ENCODE measurements around the gene ATG13. TPM values are rescaled to one million over a fixed set of nuclear protein-coding genes. Genes with fewer than 3 reads are reported as not detected.

The ATG13 gene
- total and polyA plus RNA-seq, 12 donors: 31.0 to 177 (median 88.8) TPM

GRCh38 chr11:46628961-46629360 is 11.6 kb downstream of the ATG13 start:
- Histone ChIP-seq H3K9me3 (replicated peaks in 1 of 3) (no peaks in the 10 kb centered on the region), H3K4me3 (no peak overlapping the region), H3K36me3 (replicated peaks in 1 of 2) (peaks cover 0 to 43% of the 10 kb centered on the region in 2 donors), H3K4me1 (replicated peaks in 1 of 2) (no peaks in the 10 kb centered on the region), H3K27me3 (no peaks in the 10 kb centered on the region), H3K27ac (no peak overlapping the region)
- DNase-seq: peak in 1 of 7 donors; percentile 40
- intact Hi-C loops (cut with DNase I): no loop called here
- WGBS, 4 donors: 85 to 95% (median 90%) methylated on average over 6 of the region's 6 CpGs
- no peak for TF ChIP-seq POLR2A (IDR thresholded peaks at IDR 0.05)
- no peak for TF ChIP-seq CTCF (IDR thresholded peaks at IDR 0.05)

GRCh38 chr11:46630237-46630636 is 12.9 kb downstream of the ATG13 start:
- no peak overlapping the region for H3K4me3 ChIP-seq
- H3K36me3 ChIP-seq (replicated peaks in 1 of 2): peaks cover 0 to 37% of the 10 kb centered on the region in 2 donors
- no peak for TF ChIP-seq POLR2A (IDR thresholded peaks at IDR 0.05)
- TF ChIP-seq CTCF (IDR thresholded peaks at IDR 0.05): no peak
- no peaks in the 10 kb centered on the region for H3K27me3 ChIP-seq
- no peak overlapping the region for H3K27ac ChIP-seq
- H3K4me1 ChIP-seq (replicated peaks in 1 of 2): no peaks in the 10 kb centered on the region
- no peaks in the 10 kb centered on the region for H3K9me3 ChIP-seq (replicated peaks in 1 of 3)
- intact Hi-C loops (cut with DNase I): no loop called here
- 94 to 100% (median 97%) methylated on average over 1 of the region's 1 CpG for WGBS, 4 donors
- DNase-seq: no peak

GRCh38 chr11:46631676-46632075 is 14.3 kb downstream of the ATG13 start:
- DNase-seq: no peak
- 93 to 100% (median 94%) methylated on average over 2 of the region's 2 CpGs for WGBS, 4 donors
- Histone ChIP-seq H3K4me1 (replicated peaks in 1 of 2) (no peaks in the 10 kb centered on the region), H3K27ac (no peak overlapping the region), H3K9me3 (replicated peaks in 1 of 3) (no peaks in the 10 kb centered on the region), H3K27me3 (no peaks in the 10 kb centered on the region), H3K4me3 (no peak overlapping the region), H3K36me3 (replicated peaks in 1 of 2) (peaks cover 0 to 22% of the 10 kb centered on the region in 2 donors)
- TF ChIP-seq POLR2A (IDR thresholded peaks at IDR 0.05): no peak
- TF ChIP-seq CTCF (IDR thresholded peaks at IDR 0.05): no peak
- intact Hi-C loops (cut with DNase I): no loop called here

- Histone ChIP-seq H3K4me1 (replicated peaks in 1 of 2) (no peaks in the 10 kb centered on the region), H3K36me3 (replicated peaks in 1 of 2) (peaks cover 0 to 18% of the 10 kb centered on the region in 2 donors), H3K9me3 (replicated peaks in 1 of 3) (no peaks in the 10 kb centered on the region), H3K27ac (no peak overlapping the region), H3K27me3 (no peaks in the 10 kb centered on the region), H3K4me3 (no peak overlapping the region)
- intact Hi-C loops (cut with DNase I): no loop called here
- TF ChIP-seq CTCF (IDR thresholded peaks at IDR 0.05) (no peak), POLR2A (IDR thresholded peaks at IDR 0.05) (no peak)
- 88 to 100% (median 99%) methylated on average over 1 of the region's 1 CpG for WGBS, 4 donors
- no peak for DNase-seq
Measured at GRCh38 chr11:46632502-46632901, 15.1 kb downstream of the ATG13 start.

Measured in adrenal gland (tissue), 12 donors.